Thoracic aorta (tissue), 2 donors: ENCODE results near the gene ROPN1L. TPM values are rescaled to one million over a fixed set of nuclear protein-coding genes. Genes with fewer than 3 reads are reported as not detected.

ENCODE experiments used
- total RNA-seq, 2 donors: library from RNA; depleted of rRNA; stranded (reverse); fragments of >200 nt; gene quantifications; one replicate each; pipeline versions ENCODE4 v1.1.0 to v1.2.3, GENCODE V29; 2016

ROPN1L gene
- total RNA-seq, 2 donors from 2014 or later = not detected

Other genes starting within 250 kb of the ROPN1L start
- gene ATPSCKMT, start 192.0 kb upstream of the ROPN1L start, total RNA-seq = 1 to 10 TPM; 5.1 to 6.2 TPM
- 100 to 1,000 TPM; 110 to 135 TPM for gene CCT5, start 191.6 kb upstream of the ROPN1L start, total RNA-seq
- 1 to 10 TPM; 3.4 to 7.8 TPM for gene CMBL, start 134.0 kb upstream of the ROPN1L start, total RNA-seq
- 10 to 100 TPM; 86.9 to 95.2 TPM for gene MARCHF6, start 88.2 kb upstream of the ROPN1L start, total RNA-seq
- 1 to 10 TPM; 4.9 to 5.7 TPM for gene ANKRD33B, start 122.2 kb downstream of the ROPN1L start, total RNA-seq